Right atrium auricular region (tissue), 2 donors: ENCODE measurements around the gene KREMEN2. TPM values are rescaled to one million over a fixed set of nuclear protein-coding genes. Genes with fewer than 3 reads are reported as not detected.

Source experiments
- DNase-seq: peaks from one replicate; pipeline ENCODE4 v3.0.0-alpha.2; 2019; ENCODE audit warnings: low spot score
- H3K27ac ChIP-seq, 2 donors: fragments of 200-600 bp; sonication (generic); 1 replicate in 1 of 2; 2 replicates in 1 of 2; pipeline ENCODE4 v1.5.1; 2016 to 2019
- H3K27me3 ChIP-seq, 2 donors: fragments of 200-600 bp; sonication (generic); one replicate each; pipeline versions ENCODE4 v1.5.1 to v1.6.0; 2017 to 2019
- H3K36me3 ChIP-seq: fragments of 200-600 bp; sonication (generic); one replicate; pipeline ENCODE4 v1.5.1; 2016
- H3K4me1 ChIP-seq, 2 donors: fragments of 200-600 bp; sonication (generic); one replicate each; pipeline versions ENCODE4 v1.5.1 to v1.6.0; 2017 to 2019
- H3K4me3 ChIP-seq, 2 donors: fragments of 200-600 bp; sonication (generic); 1 replicate in 1 of 2; 2 replicates in 1 of 2; pipeline ENCODE4 v1.5.1; 2017 to 2019; ENCODE audit warnings: mild to moderate bottlenecking in 1 of 2, moderate library complexity in 1 of 2
- H3K9me3 ChIP-seq, 2 donors: fragments of 200-600 bp; sonication (generic); one replicate each; pipeline ENCODE4 v1.5.1; 2019
- total RNA-seq, 2 donors: library from RNA; depleted of rRNA; stranded (reverse); fragments of >200 nt; gene quantifications; one replicate each; pipeline ENCODE4 v1.1.0, GENCODE V29; 2016
- TF ChIP-seq, protein P1 (sequence below), 2 donors: fragments of 200-600 bp; sonication (generic); IDR thresholded peaks; one replicate each; pipeline ENCODE4 v1.5.1; 2019; ENCODE audit warnings: antibody characterized with exemption in 2 of 2

The KREMEN2 gene
- total RNA-seq, 2 donors from 2014 or later, result not detected

DNA sequence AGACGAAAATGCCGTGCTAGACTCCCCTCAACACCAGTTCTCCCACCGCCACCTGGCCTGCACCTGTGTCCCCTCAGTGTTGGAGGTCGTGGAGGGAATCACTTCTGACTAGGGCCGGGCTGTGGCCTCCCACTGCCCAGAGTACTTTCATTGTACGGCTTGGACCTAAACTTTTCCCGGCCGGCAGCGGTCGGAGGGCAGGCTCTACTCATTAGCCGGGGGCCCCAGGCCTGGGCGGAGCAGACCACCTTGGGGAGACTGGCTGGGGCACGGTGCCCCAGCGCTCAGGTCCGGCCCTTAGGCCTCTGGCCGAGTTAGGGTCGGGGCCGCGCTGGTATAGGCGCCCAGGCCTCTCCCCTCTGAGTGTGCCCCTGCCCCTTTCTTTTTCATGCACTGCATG, 53.3 kb downstream of the KREMEN2 start:
- TF ChIP-seq, protein P1, sequence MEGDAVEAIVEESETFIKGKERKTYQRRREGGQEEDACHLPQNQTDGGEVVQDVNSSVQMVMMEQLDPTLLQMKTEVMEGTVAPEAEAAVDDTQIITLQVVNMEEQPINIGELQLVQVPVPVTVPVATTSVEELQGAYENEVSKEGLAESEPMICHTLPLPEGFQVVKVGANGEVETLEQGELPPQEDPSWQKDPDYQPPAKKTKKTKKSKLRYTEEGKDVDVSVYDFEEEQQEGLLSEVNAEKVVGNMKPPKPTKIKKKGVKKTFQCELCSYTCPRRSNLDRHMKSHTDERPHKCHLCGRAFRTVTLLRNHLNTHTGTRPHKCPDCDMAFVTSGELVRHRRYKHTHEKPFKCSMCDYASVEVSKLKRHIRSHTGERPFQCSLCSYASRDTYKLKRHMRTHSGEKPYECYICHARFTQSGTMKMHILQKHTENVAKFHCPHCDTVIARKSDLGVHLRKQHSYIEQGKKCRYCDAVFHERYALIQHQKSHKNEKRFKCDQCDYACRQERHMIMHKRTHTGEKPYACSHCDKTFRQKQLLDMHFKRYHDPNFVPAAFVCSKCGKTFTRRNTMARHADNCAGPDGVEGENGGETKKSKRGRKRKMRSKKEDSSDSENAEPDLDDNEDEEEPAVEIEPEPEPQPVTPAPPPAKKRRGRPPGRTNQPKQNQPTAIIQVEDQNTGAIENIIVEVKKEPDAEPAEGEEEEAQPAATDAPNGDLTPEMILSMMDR (IDR thresholded peaks at IDR 0.05), result no peak
- peaks cover 0 to 32% of the 10 kb centered on the region in 2 donors for H3K4me1 ChIP-seq
- no peak overlapping the region for H3K4me3 ChIP-seq
- no peaks in the 10 kb centered on the region for H3K36me3 ChIP-seq
- H3K27ac ChIP-seq, result no peak overlapping the region
- peaks cover 0 to 12% of the 10 kb centered on the region in 2 donors for H3K27me3 ChIP-seq
- no peaks in the 10 kb centered on the region for H3K9me3 ChIP-seq
- no peak for DNase-seq

Other genes starting within 250 kb of the KREMEN2 start
- under 1 TPM in 1 of 2 donors, not detected in 1; 0.51 TPM for gene PRSS27, start 244.1 kb upstream of the KREMEN2 start, total RNA-seq
- 100 to 1,000 TPM; 118 to 174 TPM for gene SRRM2, start 211.6 kb upstream of the KREMEN2 start, total RNA-seq
- gene ELOB, start 187.0 kb upstream of the KREMEN2 start, total RNA-seq, result 100 to 1,000 TPM; 408 to 856 TPM
- not detected for gene PRSS33, start 176.7 kb upstream of the KREMEN2 start, total RNA-seq
- not detected for gene PRSS41, start 165.8 kb upstream of the KREMEN2 start, total RNA-seq
- not detected for gene PRSS21, start 147.0 kb upstream of the KREMEN2 start, total RNA-seq
- under 1 TPM in 1 of 2 donors, not detected in 1; 0.79 TPM for gene ZG16B, start 134.0 kb upstream of the KREMEN2 start, total RNA-seq
- not detected for gene PRSS22, start 106.1 kb upstream of the KREMEN2 start, total RNA-seq
- gene FLYWCH2, start 81.1 kb upstream of the KREMEN2 start, total RNA-seq, result 10 to 100 TPM; 48.2 to 57.9 TPM
- gene FLYWCH1, start 52.3 kb upstream of the KREMEN2 start, total RNA-seq, result 10 to 100 TPM; 31.5 to 37.8 TPM
- gene PAQR4, start 5.1 kb downstream of the KREMEN2 start, total RNA-seq, result 1 to 10 TPM; 4.7 to 5.9 TPM
- under 1 TPM; 0.52 to 0.98 TPM for gene PKMYT1, start 16.2 kb downstream of the KREMEN2 start, total RNA-seq
- gene CLDN9, start 48.6 kb downstream of the KREMEN2 start, total RNA-seq, result under 1 TPM in 1 of 2 donors, not detected in 1; 0.39 TPM
- gene CLDN6, start 53.9 kb downstream of the KREMEN2 start, total RNA-seq, result not detected
- 100 to 1,000 TPM in 1 of 2 donors, 10 to 100 TPM in 1; 36.8 to 280 TPM for gene TNFRSF12A, start 56.1 kb downstream of the KREMEN2 start, total RNA-seq
- gene HCFC1R1, start 59.7 kb downstream of the KREMEN2 start, total RNA-seq, result 10 to 100 TPM; 22.5 to 33.1 TPM
- gene THOC6, start 59.8 kb downstream of the KREMEN2 start, total RNA-seq, result 10 to 100 TPM in 1 of 2 donors, 1 to 10 TPM in 1; 7.4 to 12.6 TPM
- gene BICDL2, start 72.7 kb downstream of the KREMEN2 start, total RNA-seq, result under 1 TPM in 1 of 2 donors, not detected in 1; 0.28 TPM
- 1 to 10 TPM in 1 of 2 donors, under 1 TPM in 1; 0.30 to 1.7 TPM for gene MMP25, start 82.3 kb downstream of the KREMEN2 start, total RNA-seq
- 10 to 100 TPM; 52.9 to 56.0 TPM for gene IL32, start 101.4 kb downstream of the KREMEN2 start, total RNA-seq
- gene ZSCAN10, start 135.0 kb downstream of the KREMEN2 start, total RNA-seq, result not detected
- 10 to 100 TPM; 10.5 to 12.4 TPM for gene ZNF205, start 148.3 kb downstream of the KREMEN2 start, total RNA-seq
- 1 to 10 TPM; 7.3 to 7.9 TPM for gene ZNF213, start 170.8 kb downstream of the KREMEN2 start, total RNA-seq
- not detected for gene OR1F1, start 223.9 kb downstream of the KREMEN2 start, total RNA-seq